Neuronal stem cell (in vitro differentiated cells): ENCODE data around the gene HIP1.
A peak's percentile ranks its signal among the peaks of the same experiment; 100 is the strongest.

Experiments used
- DNase-seq: peaks from one replicate; pipeline ENCODE4 v3.0.0-alpha.2; 2013; ENCODE audit warnings: low spot score
- H2AFZ ChIP-seq: one replicate; pipeline ENCODE4 v1.6.1; 2013; ENCODE audit warnings: mild to moderate bottlenecking, low read length, inconsistent platforms
- H2AK5ac ChIP-seq: 2 replicates; pipeline ENCODE4 v1.6.1; 2013; ENCODE audit warnings: low read depth, mild to moderate bottlenecking, inconsistent platforms, low read length, moderate library complexity, mixed read lengths
- H2BK120ac ChIP-seq: 2 replicates; pipeline ENCODE4 v1.6.1; 2013; ENCODE audit warnings: low read depth, mild to moderate bottlenecking, inconsistent platforms, low read length, moderate library complexity, mixed read lengths
- H2BK12ac ChIP-seq: one replicate; pipeline ENCODE4 v1.6.1; 2013; ENCODE audit warnings: low read length, inconsistent platforms
- H2BK15ac ChIP-seq: 2 replicates; pipeline ENCODE4 v1.6.1; 2013; ENCODE audit warnings: mild to moderate bottlenecking, low read length, inconsistent platforms, mixed read lengths
- H2BK5ac ChIP-seq: one replicate; pipeline ENCODE4 v1.6.1; 2013; ENCODE audit warnings: inconsistent platforms, mild to moderate bottlenecking, low read length, moderate library complexity
- H3K14ac ChIP-seq: one replicate; pipeline ENCODE4 v1.6.1; 2013; ENCODE audit warnings: low read length, inconsistent platforms
- H3K18ac ChIP-seq: 2 replicates; pipeline ENCODE4 v1.6.1; 2013; ENCODE audit warnings: low read length, inconsistent platforms
- H3K23ac ChIP-seq: 2 replicates; pipeline ENCODE4 v1.6.1; 2013; ENCODE audit warnings: low read depth, mild to moderate bottlenecking, mixed read lengths, low read length, inconsistent platforms; ENCODE audit not compliant: poor library complexity
- H3K27ac ChIP-seq: replicated peaks from 3 replicates; pipeline ENCODE4 v1.5.1; 2013; ENCODE audit warnings: low read length, inconsistent platforms
- H3K27me3 ChIP-seq, 3 experiments: 2 replicates each; pipeline ENCODE4 v1.6.1; 2013; ENCODE audit warnings: low read length in 3 of 3, mild to moderate bottlenecking in 2 of 3, inconsistent platforms in 1 of 3, low read depth in 1 of 3, mixed read lengths in 1 of 3, moderate library complexity in 1 of 3; ENCODE audit not compliant: control insufficient read depth in 3 of 3, insufficient read depth in 3 of 3
- H3K36me3 ChIP-seq, 2 donors: replicated peaks in 1 of 2; 2 replicates each; pipeline ENCODE4 v1.6.1; 2013; ENCODE audit warnings: low read length in 2 of 2; ENCODE audit not compliant: control insufficient read depth in 2 of 2, insufficient read depth in 2 of 2
- H3K4ac ChIP-seq: 2 replicates; pipeline ENCODE4 v1.6.1; 2013; ENCODE audit warnings: inconsistent platforms, mild to moderate bottlenecking, low read length, moderate library complexity
- H3K4me1 ChIP-seq, 2 donors: 1 replicate in 1 of 2; 2 replicates in 1 of 2; pipeline ENCODE4 v1.6.1; 2013; ENCODE audit warnings: low read length in 2 of 2, low read depth in 1 of 2; ENCODE audit not compliant: control insufficient read depth in 2 of 2, insufficient read depth in 1 of 2
- H3K4me2 ChIP-seq: one replicate; pipeline ENCODE4 v1.6.1; 2013; ENCODE audit warnings: mild to moderate bottlenecking, low read length, inconsistent platforms; ENCODE audit not compliant: insufficient read depth, poor library complexity, severe bottlenecking
- H3K4me3 ChIP-seq, 2 donors: 2 replicates each; pipeline ENCODE4 v1.5.1; 2013; ENCODE audit warnings: low read length in 2 of 2, mild to moderate bottlenecking in 2 of 2, inconsistent platforms in 1 of 2, moderate library complexity in 1 of 2
- H3K79me1 ChIP-seq: one replicate; pipeline ENCODE4 v1.6.1; 2013; ENCODE audit warnings: low read depth, mild to moderate bottlenecking, inconsistent platforms, low read length, moderate library complexity
- H3K9ac ChIP-seq: one replicate; pipeline ENCODE4 v1.6.1; 2013; ENCODE audit warnings: mild to moderate bottlenecking, low read depth, low read length, inconsistent platforms; ENCODE audit not compliant: poor library complexity
- H3K9me3 ChIP-seq, 2 donors: replicated peaks in 1 of 2; 2 replicates each; pipeline versions ENCODE3 to v1.6.1; 2013; ENCODE audit warnings: low read length in 2 of 2, mild to moderate bottlenecking in 2 of 2, inconsistent platforms in 1 of 2, low read depth in 1 of 2, mixed read lengths in 1 of 2, moderate library complexity in 1 of 2; ENCODE audit not compliant: control insufficient read depth in 2 of 2, insufficient read depth in 1 of 2
- H4K8ac ChIP-seq: one replicate; pipeline ENCODE4 v1.6.1; 2013; ENCODE audit warnings: low read depth, mild to moderate bottlenecking, inconsistent platforms, low read length, moderate library complexity
- H4K91ac ChIP-seq: one replicate; pipeline ENCODE4 v1.6.1; 2013; ENCODE audit warnings: low read length, low read depth, mild to moderate bottlenecking, inconsistent platforms; ENCODE audit not compliant: poor library complexity
- WGBS, 2 donors: extraction: QIAGEN DNeasy Blood & Tissue Kit; methylation state at CpG; one replicate each; pipeline ENCODE4 v1.1.7; 2013; ENCODE audit warnings: missing lambda C conversion rate in 2 of 2, mixed read lengths in 1 of 2; ENCODE audit not compliant: insufficient read length in 2 of 2, insufficient replicate concordance in 1 of 2; ENCODE audit errors: extremely low coverage in 2 of 2; 5-methylcytosine and 5-hydroxymethylcytosine counted together

Gene HIP1

DNA sequence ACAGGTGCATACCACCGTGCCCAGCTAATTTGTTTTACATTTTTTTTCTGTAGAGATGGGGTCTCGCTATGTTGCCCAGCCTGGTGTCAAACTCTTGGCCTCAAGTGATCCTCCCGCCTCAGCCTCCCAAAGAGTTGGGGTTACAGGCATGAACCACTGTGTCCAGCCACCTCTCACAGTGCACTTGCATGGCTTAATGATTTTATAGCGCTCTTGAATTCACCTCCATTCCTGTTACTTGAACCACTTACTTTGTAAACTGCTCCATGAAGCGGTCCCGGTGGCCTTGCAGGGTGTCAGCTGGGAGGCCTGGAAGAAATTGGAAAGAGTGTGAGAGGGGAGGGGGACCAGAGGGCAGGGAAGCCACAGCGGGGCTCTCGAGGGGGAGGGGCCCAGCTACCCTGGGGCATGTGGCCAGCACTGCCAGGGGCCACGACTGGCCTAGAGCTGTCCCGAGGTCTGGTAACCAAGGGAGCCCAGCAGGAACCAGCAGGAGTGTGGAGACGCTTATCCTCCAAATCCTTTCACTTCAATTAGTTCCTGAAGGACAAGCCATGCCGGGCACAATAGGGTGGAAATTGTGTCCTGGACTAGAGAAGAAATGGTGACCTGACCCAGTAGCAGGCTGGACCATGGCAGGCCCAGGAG is 170.7 kb downstream of the HIP1 start:
- Histone ChIP-seq H4K91ac (no peak overlapping the region), H3K79me1 (peaks cover 2% of the 10 kb centered on the region), H3K36me3 (peaks cover 35 to 96% of the 10 kb centered on the region in 2 donors), H3K14ac (no peak overlapping the region), H2BK15ac (no peak overlapping the region), H3K4ac (no peak overlapping the region), H3K18ac (no peak overlapping the region), H2BK12ac (no peak overlapping the region), H3K4me3 (no peak overlapping the region), H2BK5ac (no peak overlapping the region), H3K4me1 (no peaks in the 10 kb centered on the region), H3K4me2 (no peak overlapping the region), H2AFZ (no peak overlapping the region), H3K23ac (no peak overlapping the region), H3K27me3 (no peaks in the 10 kb centered on the region), H2AK5ac (no peak overlapping the region), H3K27ac (peak overlapping the region; percentile 57), H3K9ac (no peak overlapping the region), H3K9me3 (no peaks in the 10 kb centered on the region), H4K8ac (no peak overlapping the region), H2BK120ac (no peak overlapping the region)
- WGBS, 2 donors: no CpG with 5 or more reads among the region's 12 CpGs
- DNase-seq: peak; percentile 11

DNA sequence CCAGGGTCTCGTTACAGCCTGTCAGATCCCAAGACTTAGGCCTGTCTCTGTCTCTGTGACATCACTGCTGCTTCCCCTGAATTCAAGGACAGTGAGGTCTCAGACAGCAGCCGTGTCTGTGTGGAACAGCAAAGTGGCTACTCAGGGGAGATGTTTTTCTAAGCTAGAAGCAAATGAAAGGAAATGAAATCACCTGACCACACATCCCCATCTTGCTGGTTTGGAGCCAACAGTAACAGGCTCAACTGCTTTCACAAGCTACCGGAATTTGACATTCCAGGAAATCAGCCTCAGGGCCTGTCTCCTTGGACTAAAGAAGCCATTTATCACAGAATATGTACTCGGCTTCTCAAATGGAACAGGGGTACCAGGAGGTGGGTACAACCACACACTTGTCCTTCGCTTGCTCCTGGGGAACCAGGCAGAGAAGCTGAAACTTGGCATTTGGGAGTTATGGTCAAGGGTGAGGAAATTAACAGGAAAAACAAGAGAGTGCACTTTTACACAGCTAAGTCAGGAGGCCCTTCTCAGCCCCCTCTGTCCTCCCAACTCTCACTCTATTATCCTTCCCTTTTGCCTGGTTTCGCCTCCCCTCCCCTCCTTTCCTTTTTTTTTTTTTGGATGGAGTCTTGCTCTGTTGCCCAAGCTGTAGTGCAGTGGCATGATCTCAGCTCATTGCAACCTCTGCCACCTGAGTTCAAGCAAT is 173.5 kb downstream of the HIP1 start:
- Histone ChIP-seq H3K36me3 (peaks cover 38 to 97% of the 10 kb centered on the region in 2 donors), H3K27me3 (no peaks in the 10 kb centered on the region), H2BK15ac (no peak overlapping the region), H3K4me2 (no peak overlapping the region), H2BK120ac (no peak overlapping the region), H3K27ac (no peak overlapping the region), H2AFZ (no peak overlapping the region), H3K4me3 (no peak overlapping the region), H3K4me1 (no peaks in the 10 kb centered on the region), H4K8ac (no peak overlapping the region), H2AK5ac (no peak overlapping the region), H3K14ac (no peak overlapping the region), H3K23ac (no peak overlapping the region), H3K18ac (no peak overlapping the region), H3K9me3 (no peaks in the 10 kb centered on the region), H2BK5ac (no peak overlapping the region), H3K9ac (no peak overlapping the region), H4K91ac (no peak overlapping the region), H3K79me1 (no peaks in the 10 kb centered on the region), H3K4ac (no peak overlapping the region), H2BK12ac (no peak overlapping the region)
- no CpG with 5 or more reads among the region's 6 CpGs for WGBS, 2 donors
- no peak for DNase-seq

DNA sequence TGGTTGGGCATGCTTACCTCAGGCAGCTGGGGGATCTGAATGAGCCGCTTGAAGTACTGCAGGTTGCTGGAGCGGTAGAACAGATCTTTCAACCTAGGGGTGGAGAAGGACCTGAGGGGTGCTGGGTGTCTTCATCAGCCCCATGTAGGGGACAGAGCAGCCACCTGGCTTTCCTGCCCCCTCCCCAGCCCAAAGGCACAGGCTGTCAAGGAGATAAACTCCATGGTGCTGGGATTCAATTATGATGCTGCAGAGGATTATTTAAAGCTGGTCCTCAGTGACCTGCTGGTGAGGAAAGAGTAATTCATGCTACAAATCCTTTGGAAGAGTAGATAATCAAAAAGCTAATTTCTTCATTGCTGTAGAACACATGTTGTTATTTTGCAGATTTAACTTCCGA is 175.6 kb downstream of the HIP1 start:
- H2AFZ ChIP-seq: no peak overlapping the region
- no peak overlapping the region for H3K4me3 ChIP-seq
- no peaks in the 10 kb centered on the region for H3K9me3 ChIP-seq
- no peak overlapping the region for H3K18ac ChIP-seq
- peaks cover 42 to 97% of the 10 kb centered on the region in 2 donors for H3K36me3 ChIP-seq
- H4K91ac ChIP-seq: no peak overlapping the region
- no peaks in the 10 kb centered on the region for H3K4me1 ChIP-seq
- no peak overlapping the region for H3K4ac ChIP-seq
- H2BK5ac ChIP-seq: no peak overlapping the region
- no peak overlapping the region for H3K14ac ChIP-seq
- no peak overlapping the region for H2BK12ac ChIP-seq
- no peak overlapping the region for H2BK15ac ChIP-seq
- H2BK120ac ChIP-seq: no peak overlapping the region
- DNase-seq: no peak
- WGBS, 2 donors: no CpG with 5 or more reads among the region's 3 CpGs
- no peak overlapping the region for H2AK5ac ChIP-seq
- H3K79me1 ChIP-seq: no peaks in the 10 kb centered on the region
- no peak overlapping the region for H3K23ac ChIP-seq
- H4K8ac ChIP-seq: no peak overlapping the region
- H3K27ac ChIP-seq: no peak overlapping the region
- no peak overlapping the region for H3K9ac ChIP-seq
- H3K4me2 ChIP-seq: no peak overlapping the region
- H3K27me3 ChIP-seq: no peaks in the 10 kb centered on the region

DNA sequence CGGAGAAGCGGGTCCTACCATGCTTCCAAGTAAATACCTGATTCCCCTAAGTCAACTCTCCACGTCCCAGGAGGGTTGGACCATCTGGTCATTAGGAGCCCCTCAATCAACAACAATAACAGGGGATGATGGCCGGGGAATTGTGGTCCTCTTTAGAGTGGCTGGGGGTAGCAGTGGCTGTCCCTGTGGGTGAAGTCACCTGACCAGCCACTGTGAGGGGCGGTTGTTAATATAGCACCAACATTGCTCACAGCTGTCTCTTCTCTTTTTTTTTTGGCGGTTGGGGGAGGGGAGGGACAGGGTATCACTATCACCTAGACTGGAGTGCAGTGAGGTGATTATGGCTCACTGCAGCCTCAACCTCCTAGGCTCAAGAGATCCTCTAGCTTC is 178.8 kb downstream of the HIP1 start:
- no peak for DNase-seq
- Histone ChIP-seq H3K4me2 (no peak overlapping the region), H2BK12ac (no peak overlapping the region)

More for the DNA sequence above, 178.8 kb downstream of the HIP1 start:
- Histone ChIP-seq H3K9me3 (no peaks in the 10 kb centered on the region), H3K27me3 (no peaks in the 10 kb centered on the region), H3K4me3 (no peak overlapping the region), H3K27ac (no peak overlapping the region), H3K79me1 (no peaks in the 10 kb centered on the region), H3K9ac (no peak overlapping the region), H3K18ac (no peak overlapping the region), H2BK120ac (no peak overlapping the region), H2AFZ (no peak overlapping the region), H2BK5ac (no peak overlapping the region), H3K36me3 (peaks cover 55 to 93% of the 10 kb centered on the region in 2 donors), H4K91ac (no peak overlapping the region), H3K4me1 (no peaks in the 10 kb centered on the region), H2BK15ac (no peak overlapping the region), H3K14ac (no peak overlapping the region), H4K8ac (no peak overlapping the region), H2AK5ac (no peak overlapping the region), H3K4ac (no peak overlapping the region), H3K23ac (peak overlapping the region; percentile 56)
- no CpG with 5 or more reads among the region's 6 CpGs for WGBS, 2 donors
